Right lobe of liver (tissue), 6 donors: ENCODE measurements around the gene C17orf114.

ENCODE experiments used
- ATAC-seq, 4 donors: fragments of 200-7000 bp; cut with Tn5 transposase; one replicate each; pipeline ENCODE4 v1.9.1; 2020; ENCODE audit warnings: mild to moderate bottlenecking in 4 of 4, moderate library complexity in 4 of 4
- DNase-seq, 3 donors: peaks; one replicate each; pipeline ENCODE4 v3.0.0-alpha.2; 2020
- H3K27ac ChIP-seq, 3 donors: fragments of 200-600 bp; one replicate each; pipeline ENCODE4 v1.8.0; 2022
- H3K27me3 ChIP-seq, 2 donors: fragments of 200-600 bp; one replicate each; pipeline ENCODE4 v1.8.0; 2022
- H3K36me3 ChIP-seq, 4 donors: fragments of 200-600 bp; sonication (generic) in 1 of 4; one replicate each; pipeline versions ENCODE4 v1.5.1 to v1.8.0; 2017 to 2022; ENCODE audit warnings: control low read depth in 1 of 4
- H3K4me1 ChIP-seq, 4 donors: fragments of 200-600 bp; sonication (generic) in 1 of 4; one replicate each; pipeline versions ENCODE4 v1.5.1 to v1.8.0; 2017 to 2022; ENCODE audit warnings: control low read depth in 1 of 4
- H3K4me3 ChIP-seq, 3 donors: fragments of 200-600 bp; one replicate each; pipeline ENCODE4 v1.8.0; 2022
- H3K9me3 ChIP-seq, 4 donors: fragments of 200-600 bp; sonication (generic) in 1 of 4; one replicate each; pipeline versions ENCODE4 v1.5.1 to v1.8.0; 2017 to 2022; ENCODE audit warnings: control low read depth in 1 of 4
- CTCF ChIP-seq, 4 donors: fragments of 200-600 bp in 3 of 4; fragments of 450-650 bp in 1 of 4; IDR thresholded peaks; one replicate each; pipeline versions ENCODE4 v1.5.1 to v1.8.0; 2016 to 2022; ENCODE audit warnings: antibody characterized with exemption in 4 of 4, mild to moderate bottlenecking in 2 of 4
- POLR2A ChIP-seq: fragments of 450-650 bp; IDR thresholded peaks from one replicate; pipeline ENCODE4 v1.6.1; 2017; ENCODE audit warnings: antibody characterized with exemption, mild to moderate bottlenecking
- WGBS: methylation state at CpG from one replicate; pipeline ENCODE4 v1.1.6; 2018; ENCODE audit warnings: low coverage, low lambda C conversion rate; ENCODE audit not compliant: insufficient coverage; ENCODE audit errors: missing lambda C conversion rate; 5-methylcytosine and 5-hydroxymethylcytosine counted together
- intact Hi-C, 2 donors: fragments of 100-400 bp; cut with DNase I; formaldehyde crosslinking; loops; one replicate each; pipeline versions ENCODE4 v1.11.2 to v1.14.1; 2022
- donor health status: DM: no; HTN: yes; CAD: no.
- donor health status: DM: no; HTN: no; CAD: no.
- donor health status: DM: no; HTN: no; CAD: no.
- donor health status: DM: no; HTN: yes; CAD: no.
- donor health status: DM: no; HTN: yes; CAD: no.

The C17orf114 gene

DNA sequence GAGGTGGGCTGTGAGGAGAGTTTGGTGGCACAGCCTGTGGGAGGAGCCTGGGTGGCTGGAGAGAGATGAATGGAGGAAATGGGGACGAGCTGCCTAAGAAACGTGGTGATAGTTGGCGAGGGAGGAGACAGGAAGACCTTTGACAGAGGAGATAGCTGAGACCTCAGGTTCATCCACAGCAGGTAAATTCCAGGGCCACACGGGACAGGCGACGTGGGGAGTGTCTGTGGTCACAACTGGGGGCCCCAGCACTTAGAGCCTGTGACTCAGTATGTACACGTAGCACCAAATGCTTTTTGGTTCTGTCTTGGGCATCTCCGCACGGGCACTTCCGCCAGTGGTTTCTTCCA is 38.7 kb upstream of the C17orf114 start:
- intact Hi-C loops, result no loop called here
- no peaks in the 10 kb centered on the region for H3K9me3 ChIP-seq
- ATAC-seq (no peak), DNase-seq (no peak)
- H3K27me3 ChIP-seq, result no peaks in the 10 kb centered on the region
- no peaks in the 10 kb centered on the region for H3K36me3 ChIP-seq
- no peak overlapping the region for H3K27ac ChIP-seq
- H3K4me1 ChIP-seq, result peaks cover 0 to 5% (median 1%) of the 10 kb centered on the region in 4 donors
- TF ChIP-seq CTCF (IDR thresholded peaks at IDR 0.05), result no peak
- no peak for TF ChIP-seq POLR2A
- WGBS, result 50% methylated on average over 2 of the region's 10 CpGs
- no peak overlapping the region for H3K4me3 ChIP-seq

DNA sequence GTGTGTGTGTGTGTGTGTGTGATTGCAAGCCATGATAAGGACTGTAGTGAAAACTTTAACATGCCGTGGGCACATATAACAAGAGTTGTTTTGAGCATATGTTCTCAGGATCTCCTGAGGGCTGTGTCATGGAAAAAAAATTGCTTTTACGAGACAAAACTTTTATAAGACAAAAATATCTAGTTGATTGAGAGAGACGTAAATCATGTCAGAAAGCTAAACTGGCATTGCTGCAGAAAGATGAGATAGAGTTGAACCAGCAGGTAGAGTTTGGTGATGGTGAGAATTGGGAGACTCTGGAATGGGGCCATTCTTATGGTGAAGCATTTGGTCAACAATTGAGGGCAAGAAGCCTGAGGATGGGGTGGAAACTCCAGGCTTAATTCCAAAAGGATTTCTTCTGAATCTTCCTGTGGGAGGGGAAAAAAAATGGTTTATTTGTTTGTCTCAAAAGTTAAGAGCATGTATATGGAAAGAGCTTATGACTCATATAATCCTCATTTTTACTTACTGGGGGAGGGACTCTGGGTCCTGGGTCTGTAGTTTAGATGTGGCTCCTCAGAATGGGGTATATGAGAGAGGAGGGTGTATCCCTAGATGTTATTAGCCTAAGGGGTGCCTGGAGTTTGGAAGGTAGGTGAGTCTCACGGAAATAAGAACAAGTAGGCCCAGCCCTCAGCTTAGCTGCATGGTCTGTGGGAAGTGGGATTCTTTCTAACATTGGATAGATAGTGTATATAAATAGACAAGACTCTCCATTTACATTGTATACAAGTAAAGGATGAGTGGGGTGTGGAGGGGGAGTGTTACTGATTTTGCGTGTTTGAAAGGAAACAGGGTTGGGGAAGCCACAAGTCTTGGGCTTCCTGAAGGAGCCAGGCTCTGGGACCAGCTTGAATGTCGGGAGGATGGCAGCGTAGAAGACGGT is 38.1 kb upstream of the C17orf114 start:
- no peak for ATAC-seq
- Histone ChIP-seq H3K27me3 (no peaks in the 10 kb centered on the region), H3K4me3 (no peak overlapping the region), H3K36me3 (no peaks in the 10 kb centered on the region), H3K4me1 (peaks cover 0 to 12% (median 6%) of the 10 kb centered on the region in 4 donors), H3K9me3 (no peaks in the 10 kb centered on the region), H3K27ac (no peak overlapping the region)
- 75% methylated on average over 8 of the region's 8 CpGs for WGBS
- no peak for DNase-seq
- TF ChIP-seq POLR2A (no peak), CTCF (IDR thresholded peaks at IDR 0.05) (no peak)
- intact Hi-C loops, result no loop called here

DNA sequence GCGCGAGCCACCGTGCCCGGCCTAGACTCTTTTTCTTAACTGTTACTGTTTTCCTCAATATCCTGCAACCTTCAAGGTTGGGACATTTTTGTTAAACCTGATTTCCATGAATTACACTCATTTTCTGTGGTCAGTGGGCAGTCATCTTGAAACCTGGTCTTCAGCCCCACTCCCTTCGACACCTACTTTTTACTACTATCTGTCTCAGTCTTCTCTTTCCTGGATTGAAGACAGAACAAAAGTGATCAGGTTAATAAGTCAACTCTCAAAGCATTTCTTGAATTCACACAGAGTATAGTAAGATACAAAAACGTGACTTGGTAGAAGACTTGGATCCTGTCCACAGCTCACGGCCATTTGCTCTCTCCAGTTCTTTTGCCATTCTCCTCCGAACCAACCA is 37.1 kb upstream of the C17orf114 start:
- ATAC-seq, result no peak
- Histone ChIP-seq H3K4me3 (no peak overlapping the region), H3K27ac (no peak overlapping the region), H3K27me3 (no peaks in the 10 kb centered on the region), H3K36me3 (no peaks in the 10 kb centered on the region), H3K9me3 (no peaks in the 10 kb centered on the region), H3K4me1 (peaks cover 0 to 22% (median 11%) of the 10 kb centered on the region in 4 donors)
- intact Hi-C loops, result no loop called here
- 89% methylated on average over 8 of the region's 8 CpGs for WGBS
- DNase-seq, result no peak
- TF ChIP-seq CTCF (IDR thresholded peaks at IDR 0.05) (no peak), POLR2A (no peak)

GRCh38 chr17:4838309-4838785 is 36.2 kb upstream of the C17orf114 start:
- Histone ChIP-seq H3K36me3 (no peaks in the 10 kb centered on the region), H3K9me3 (no peaks in the 10 kb centered on the region), H3K27ac (no peak overlapping the region), H3K4me1 (peaks cover 0 to 25% (median 11%) of the 10 kb centered on the region in 4 donors), H3K27me3 (no peaks in the 10 kb centered on the region), H3K4me3 (no peak overlapping the region)
- no peak for DNase-seq
- intact Hi-C loops, result no loop called here
- TF ChIP-seq CTCF (IDR thresholded peaks at IDR 0.05) (no peak), POLR2A (no peak)
- ATAC-seq, result no peak
- 75% methylated on average over 2 of the region's 3 CpGs for WGBS
